OCI-LY3 (cell line): Measurements from ENCODE around the gene HNRNPLL.

Experiments used
- H2AFZ ChIP-seq: fragments of 200-600, 300-600 bp; shearing (Covaris generic); 2 replicates; pipeline ENCODE4 v1.6.0; 2014; ENCODE audit warnings: antibody characterized with exemption, low read depth, low read length
- H3K27ac ChIP-seq: fragments of 200-600, 300-600 bp; sonication (generic); 2 replicates; pipeline ENCODE4 v1.5.1; 2014; ENCODE audit warnings: mild to moderate bottlenecking, low read length, moderate library complexity, mixed read lengths
- H3K27me3 ChIP-seq: fragments of 200-600, 300-600 bp; sonication (generic); 2 replicates; pipeline ENCODE4 v1.6.1; 2014; ENCODE audit warnings: low read depth, low read length, mixed read lengths
- H3K36me3 ChIP-seq: fragments of 200-600, 300-600 bp; sonication (generic); replicated peaks from 2 replicates; pipeline ENCODE3; 2014; ENCODE audit warnings: low read depth, low read length, mixed read lengths
- H3K4me1 ChIP-seq: fragments of 300-600, 200-600 bp; sonication (generic); 2 replicates; pipeline ENCODE4 v1.6.1; 2014; ENCODE audit warnings: low read length, mixed read lengths
- H3K4me2 ChIP-seq: fragments of 200-600, 300-600 bp; sonication (generic); 2 replicates; pipeline ENCODE4 v1.6.1; 2014; ENCODE audit warnings: low read length, mixed read lengths
- H3K4me3 ChIP-seq: fragments of 300-600, 200-600 bp; sonication (generic); 2 replicates; pipeline ENCODE4 v1.5.1; 2014; ENCODE audit warnings: antibody characterized with exemption, mild to moderate bottlenecking, low read length, moderate library complexity
- H3K79me2 ChIP-seq: fragments of 300-600, 200-600 bp; shearing (Covaris generic); 2 replicates; pipeline ENCODE4 v1.6.1; 2014; ENCODE audit warnings: mild to moderate bottlenecking, low read length, mixed read lengths
- H3K9ac ChIP-seq: fragments of 300-600, 200-600 bp; shearing (Covaris generic); 2 replicates; pipeline ENCODE4 v1.6.0; 2014; ENCODE audit warnings: mild to moderate bottlenecking, low read length, moderate library complexity
- H3K9me3 ChIP-seq: fragments of 200-600, 300-600 bp; shearing (Covaris generic); 2 replicates; pipeline ENCODE4 v1.6.1; 2014; ENCODE audit warnings: low read length, mixed read lengths; ENCODE audit not compliant: insufficient read depth
- H4K20me1 ChIP-seq: fragments of 200-600, 300-600 bp; sonication (generic); 2 replicates; pipeline ENCODE4 v1.6.1; 2016; ENCODE audit warnings: low read length, mixed read lengths; ENCODE audit not compliant: insufficient read depth
- CTCF ChIP-seq: fragments of 200-600, 300-600 bp; sonication (generic); IDR thresholded peaks from 2 replicates; pipeline ENCODE4 v1.5.1; 2014; ENCODE audit warnings: antibody characterized with exemption, low read length, low read depth
- EZH2phosphoT487 ChIP-seq: fragments of 200-600 bp; shearing (Covaris generic); IDR thresholded peaks from 2 replicates; pipeline ENCODE4 v1.6.1; 2018; ENCODE audit warnings: antibody characterized with exemption, mixed run types, low read depth

Gene HNRNPLL

GRCh38 chr2:38591152-38591551 lies 11.6 kb downstream of the HNRNPLL start:
- peaks cover 6% of the 10 kb centered on the region; the same call in 1 of the 2 replicates for H3K4me1 ChIP-seq
- H3K27ac ChIP-seq = no peak overlapping the region
- TF ChIP-seq CTCF = no peak
- peaks cover 8% of the 10 kb centered on the region; the same call in 1 of the 2 replicates for H4K20me1 ChIP-seq
- no peaks in the 10 kb centered on the region for H3K27me3 ChIP-seq
- H3K79me2 ChIP-seq = peaks cover 60% of the 10 kb centered on the region
- no peak overlapping the region for H3K4me3 ChIP-seq
- H2AFZ ChIP-seq = no peak overlapping the region
- H3K4me2 ChIP-seq = no peak overlapping the region
- no peaks in the 10 kb centered on the region for H3K9me3 ChIP-seq
- peaks cover 10% of the 10 kb centered on the region for H3K36me3 ChIP-seq
- H3K9ac ChIP-seq = no peak overlapping the region

- Histone ChIP-seq H3K4me2 (no peak overlapping the region), H3K79me2 (peaks cover 52% of the 10 kb centered on the region)
- TF ChIP-seq CTCF (no peak), EZH2phosphoT487 (no peak)
Measured at GRCh38 chr2:38590053-38590452, 12.7 kb downstream of the HNRNPLL start.

GRCh38 chr2:38586931-38587330 lies 15.8 kb downstream of the HNRNPLL start:
- H3K36me3 ChIP-seq = peaks cover 19% of the 10 kb centered on the region
- H3K9me3 ChIP-seq = no peaks in the 10 kb centered on the region
- TF ChIP-seq EZH2phosphoT487 = no peak
- no peak for TF ChIP-seq CTCF
- peaks cover 23% of the 10 kb centered on the region; the same call in 1 of the 2 replicates for H3K79me2 ChIP-seq
- no peaks in the 10 kb centered on the region for H4K20me1 ChIP-seq
- no peak overlapping the region for H3K4me2 ChIP-seq
- no peak overlapping the region for H3K4me3 ChIP-seq
- peaks cover under 1% of the 10 kb centered on the region; the same call in 1 of the 2 replicates for H3K4me1 ChIP-seq
- no peak overlapping the region for H3K27ac ChIP-seq
- no peaks in the 10 kb centered on the region for H3K27me3 ChIP-seq
- H2AFZ ChIP-seq = no peak overlapping the region
- H3K9ac ChIP-seq = no peak overlapping the region

More at GRCh38 chr2:38590053-38590452, 12.7 kb downstream of the HNRNPLL start:
- Histone ChIP-seq H3K27me3 (no peaks in the 10 kb centered on the region), H2AFZ (no peak overlapping the region), H4K20me1 (peaks cover 8% of the 10 kb centered on the region; the same call in 1 of the 2 replicates), H3K4me1 (no peaks in the 10 kb centered on the region), H3K36me3 (peaks cover 17% of the 10 kb centered on the region), H3K27ac (no peak overlapping the region), H3K4me3 (no peak overlapping the region), H3K9me3 (no peaks in the 10 kb centered on the region), H3K9ac (no peak overlapping the region)

- peaks cover 4% of the 10 kb centered on the region; the same call in 1 of the 2 replicates for H3K4me1 ChIP-seq
- H3K9me3 ChIP-seq = no peaks in the 10 kb centered on the region
- no peak overlapping the region for H3K4me2 ChIP-seq
- no peak overlapping the region for H2AFZ ChIP-seq
- no peak overlapping the region for H3K9ac ChIP-seq
- peaks cover 31% of the 10 kb centered on the region for H3K36me3 ChIP-seq
- TF ChIP-seq EZH2phosphoT487 (no peak), CTCF (no peak)
- H3K27me3 ChIP-seq = no peaks in the 10 kb centered on the region
- no peak overlapping the region for H3K27ac ChIP-seq
- H4K20me1 ChIP-seq = no peaks in the 10 kb centered on the region
- H3K79me2 ChIP-seq = peaks cover 11% of the 10 kb centered on the region; the same call in 1 of the 2 replicates
- no peak overlapping the region for H3K4me3 ChIP-seq
Measured at GRCh38 chr2:38584881-38585280, 17.8 kb downstream of the HNRNPLL start.
